HG03159 (cell line): ENCODE results near the gene BRF1.
"Not testable (repeated sequence)": the region's sequence is repeated elsewhere in the genome, so short reads cannot be mapped to it uniquely, and the experiment has no call there.

Source experiments
- ATAC-seq: cut with Tn5 transposase; IDR thresholded peaks from one replicate; pipeline ENCODE4 v1.9.1; 2021; ENCODE audit warnings: mild to moderate bottlenecking, moderate library complexity; ENCODE audit not compliant: unreplicated experiment

The BRF1 gene

DNA sequence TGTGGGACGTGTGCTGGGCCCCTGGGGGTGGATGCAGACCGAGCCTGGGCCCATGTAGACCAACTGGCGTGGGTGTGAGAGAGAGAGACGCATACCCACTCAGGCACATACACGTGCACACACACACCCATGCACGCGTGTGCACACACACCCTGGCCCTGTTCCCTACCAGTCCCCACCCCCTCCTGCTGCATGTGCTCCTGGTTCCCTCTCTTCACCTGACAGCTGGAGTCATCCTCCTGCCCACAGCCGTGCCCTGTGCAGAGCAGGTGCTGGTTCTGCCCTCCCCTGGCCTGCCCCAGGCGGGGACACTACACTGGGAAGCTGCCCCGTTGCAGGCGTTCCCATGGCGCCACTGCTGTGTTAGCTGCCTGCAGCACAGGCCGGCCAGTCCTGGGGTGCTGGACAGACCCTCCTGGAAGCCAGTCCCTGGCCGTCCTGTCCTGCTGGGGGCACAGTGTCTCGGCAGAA lies 32.3 kb upstream of the BRF1 start:
- ATAC-seq: no peak

GRCh38 chr14:105332350-105332874 lies 31.6 kb upstream of the BRF1 start:
- no peak for ATAC-seq

- no peak for ATAC-seq
These were observed 31.0 kb upstream of the BRF1 start for GRCh38 chr14:105331575-105332349.

DNA sequence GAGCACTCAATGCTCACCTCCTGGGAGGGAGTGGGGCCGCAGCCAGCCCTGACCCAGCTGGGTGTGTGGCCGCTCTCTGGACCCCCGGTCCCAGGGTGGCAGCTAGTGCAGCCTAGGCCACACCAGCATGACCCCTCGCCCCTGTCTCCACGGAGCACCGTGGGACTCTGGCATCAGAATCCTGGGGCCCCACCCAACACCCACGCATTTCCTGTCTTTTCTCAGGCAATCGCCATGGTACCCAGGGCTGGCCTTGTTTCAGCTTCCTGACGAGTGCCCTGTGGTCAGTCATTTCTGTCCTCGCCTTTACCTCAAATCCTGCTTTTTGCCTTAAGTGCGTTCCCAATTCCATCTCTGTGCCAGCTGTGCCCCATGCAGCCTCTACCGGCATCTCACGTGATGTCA lies 29.7 kb upstream of the BRF1 start:
- no peak for ATAC-seq

- no peak for ATAC-seq
These were observed 28.8 kb upstream of the BRF1 start for GRCh38 chr14:105329411-105330150.

GRCh38 chr14:105328678-105329390 lies 28.0 kb upstream of the BRF1 start:
- no peak for ATAC-seq

DNA sequence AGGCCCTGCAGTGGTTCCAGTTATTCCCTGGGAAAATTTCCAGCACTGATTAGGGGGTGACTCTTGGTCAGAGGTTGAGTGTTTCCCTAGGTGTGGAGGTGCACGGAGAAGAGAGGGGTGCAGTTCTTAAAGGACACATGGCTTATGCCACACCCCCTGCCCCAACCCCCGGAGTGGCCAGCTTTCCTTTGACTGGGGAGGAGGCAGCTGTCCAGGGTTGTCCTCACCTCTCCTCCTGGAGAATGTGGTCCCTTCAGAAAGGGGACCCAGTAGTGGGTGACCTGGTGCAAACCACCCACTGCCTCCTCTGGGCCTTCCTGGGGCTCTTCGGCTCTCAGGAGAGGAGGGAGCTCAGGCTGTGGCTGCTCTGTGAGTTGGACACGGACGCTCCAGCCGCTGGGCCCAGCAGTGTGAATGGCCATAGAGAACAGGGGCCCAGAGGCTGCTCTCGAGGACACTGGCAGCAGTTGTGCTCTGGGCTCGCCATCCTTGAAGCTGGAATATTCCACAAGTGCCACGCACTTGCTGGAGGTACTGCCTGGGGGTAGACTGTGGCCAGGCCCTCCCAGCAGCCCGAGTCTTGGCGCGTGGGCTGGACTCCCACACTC lies 27.4 kb upstream of the BRF1 start:
- ATAC-seq: no peak

DNA sequence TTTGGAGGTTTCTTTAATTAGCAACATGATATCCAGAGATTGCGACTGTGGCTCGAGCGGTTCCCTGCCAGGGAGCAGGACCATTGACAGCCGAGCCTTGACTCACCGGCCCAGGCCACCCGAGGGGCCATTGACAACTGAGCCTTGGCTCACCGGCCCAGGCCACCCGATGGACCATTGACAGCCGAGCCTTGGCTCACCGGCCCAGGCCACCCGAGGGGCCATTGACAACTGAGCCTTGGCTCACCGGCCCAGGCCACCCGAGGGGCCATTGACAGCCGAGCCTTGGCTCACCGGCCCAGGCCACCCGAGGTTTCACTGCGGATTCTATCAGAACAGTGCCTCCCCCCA lies 26.9 kb upstream of the BRF1 start:
- ATAC-seq: not testable (repeated sequence)

GRCh38 chr14:105326891-105327694 lies 26.3 kb upstream of the BRF1 start:
- no peak for ATAC-seq

DNA sequence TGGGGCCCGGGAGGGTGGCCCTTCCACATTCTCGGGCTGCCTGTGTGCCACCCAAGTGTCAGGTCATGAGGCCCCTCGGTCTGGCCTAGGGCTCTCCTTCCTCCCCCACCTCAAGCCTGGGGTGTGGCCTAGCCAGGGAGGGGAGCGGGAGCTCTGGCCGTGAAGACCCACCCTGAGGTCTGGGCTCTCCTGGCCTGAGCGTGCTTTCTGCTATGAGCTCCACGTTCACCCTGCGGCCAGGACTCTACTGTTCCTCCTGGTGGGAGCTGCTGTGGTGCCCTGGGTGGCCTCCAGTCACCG lies 25.7 kb upstream of the BRF1 start:
- ATAC-seq: no peak

- ATAC-seq: no peak
These were observed 25.1 kb upstream of the BRF1 start for GRCh38 chr14:105325716-105326567.

GRCh38 chr14:105325303-105325702 lies 24.5 kb upstream of the BRF1 start:
- no peak for ATAC-seq

DNA sequence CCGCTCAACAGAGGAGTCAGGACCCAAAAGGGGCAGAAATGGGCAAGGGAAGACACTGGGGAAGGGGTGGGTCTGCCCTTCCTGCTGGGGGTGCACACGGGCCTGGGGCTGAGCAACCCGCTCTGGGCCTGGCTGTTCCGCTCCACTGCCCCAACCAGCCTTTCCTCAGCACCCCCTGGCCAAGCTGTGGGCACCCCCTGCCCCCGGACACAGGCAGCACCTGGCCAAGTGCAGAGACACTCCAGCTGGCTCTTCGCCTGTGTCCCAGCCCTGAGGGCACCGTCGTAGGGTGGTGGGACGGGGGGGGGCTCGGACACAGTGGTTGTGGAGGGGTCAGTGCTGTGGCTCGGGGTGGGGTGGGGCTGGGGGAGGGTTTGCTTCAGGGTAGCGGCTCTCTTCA lies 24.1 kb upstream of the BRF1 start:
- no peak for ATAC-seq

- ATAC-seq: no peak
These were observed 23.4 kb upstream of the BRF1 start for GRCh38 chr14:105324080-105324778.

GRCh38 chr14:105323663-105324062 lies 22.9 kb upstream of the BRF1 start:
- no peak for ATAC-seq

DNA sequence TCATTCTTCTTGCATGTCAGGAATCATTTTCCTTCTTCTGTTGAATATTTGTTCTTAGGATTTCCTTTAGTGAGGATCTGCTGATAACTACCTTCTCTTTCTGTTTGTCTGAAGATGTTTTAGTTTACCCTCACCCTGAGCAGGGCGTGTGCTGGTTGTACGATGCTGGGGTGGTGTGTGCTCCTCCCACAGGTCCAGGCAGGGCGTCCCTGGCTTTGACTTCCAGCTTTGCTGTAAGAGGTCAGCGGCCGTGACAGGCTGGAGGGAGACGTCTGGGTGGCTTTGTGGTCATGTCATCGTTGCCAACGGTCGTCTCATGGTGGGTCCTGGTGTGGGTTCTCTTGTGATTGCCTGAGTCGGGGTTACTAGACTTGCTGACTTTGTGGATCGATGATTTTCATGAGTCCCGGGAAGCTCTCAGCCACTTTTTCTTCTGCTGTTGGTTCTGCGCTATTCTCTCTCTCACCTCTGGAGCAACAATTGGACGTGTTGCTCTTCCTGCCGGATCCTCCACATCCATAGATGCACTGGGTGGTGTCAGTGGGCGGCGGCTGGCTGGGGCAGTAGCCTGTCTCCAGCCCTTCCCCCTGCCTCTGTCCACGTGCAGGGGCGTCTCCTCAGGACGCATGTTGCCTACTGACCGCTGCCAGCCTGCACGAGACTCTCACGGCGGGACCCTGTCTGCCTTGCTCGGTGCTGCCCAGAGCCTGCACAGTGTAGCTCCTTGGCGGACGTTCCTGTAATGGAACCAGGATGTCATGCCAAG lies 22.2 kb upstream of the BRF1 start:
- ATAC-seq: no peak

- no peak for ATAC-seq
These were observed 16.7 kb upstream of the BRF1 start for GRCh38 chr14:105317546-105317945.

GRCh38 chr14:105316968-105317510 lies 16.2 kb upstream of the BRF1 start:
- no peak for ATAC-seq
